GM18907 (cell line): ENCODE results near the gene SH3RF1.
"Not testable (repeated sequence)": the region's sequence is repeated elsewhere in the genome, so short reads cannot be mapped to it uniquely, and the experiment has no call there.

Experiments
- ATAC-seq: cut with Tn5 transposase; IDR thresholded peaks from one replicate; pipeline ENCODE4 v1.9.1; 2021; ENCODE audit warnings: mild to moderate bottlenecking, moderate library complexity; ENCODE audit not compliant: unreplicated experiment

Gene SH3RF1

DNA sequence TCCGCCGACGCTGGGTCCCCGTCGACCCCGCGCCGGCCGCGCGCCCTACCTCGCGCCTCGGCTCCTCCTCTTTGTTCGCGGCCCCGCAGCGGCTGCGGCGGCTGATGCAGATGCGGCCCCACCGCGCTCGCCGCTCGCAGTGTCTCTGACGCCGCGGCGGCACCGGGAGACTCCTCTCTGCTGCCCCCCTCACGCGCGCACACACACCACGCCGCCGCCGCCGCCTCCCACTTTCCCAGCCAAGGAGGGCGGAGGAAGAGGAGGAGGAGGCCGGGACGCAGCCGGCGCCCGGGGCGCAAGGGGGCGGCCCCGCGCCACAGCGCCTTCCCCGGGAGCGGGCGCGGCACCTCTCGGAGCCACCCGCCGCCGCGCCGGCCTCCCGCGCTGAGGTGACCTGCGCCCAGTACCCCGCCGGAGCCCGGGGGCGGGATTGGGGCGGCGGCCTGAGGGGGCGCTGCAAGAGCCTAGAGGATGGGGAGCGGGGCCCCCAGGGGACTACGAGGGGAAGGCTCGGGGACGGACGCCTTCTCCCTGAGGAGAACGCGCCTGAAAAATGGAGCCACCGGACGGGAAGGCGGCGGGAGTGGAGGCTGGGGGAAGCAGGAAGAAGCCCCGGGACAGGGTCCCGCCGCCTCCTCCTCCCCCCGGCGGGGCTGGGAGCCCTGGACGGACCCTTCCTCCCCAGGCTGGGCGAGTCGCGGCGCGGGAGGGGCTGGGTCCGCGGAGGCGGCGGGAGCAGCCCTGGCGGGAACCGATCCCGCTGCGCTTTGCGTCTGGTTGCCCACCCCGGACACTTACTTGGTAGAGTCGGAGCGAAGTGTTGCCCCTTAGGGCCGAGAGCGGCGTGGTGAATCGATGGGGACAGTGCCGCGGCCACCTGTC, at the start of gene SH3RF1:
TSS of gene SH3RF1 (minus strand) at position 147 of the 882 bp plus-strand sequence. CDS start 1,744 bp downstream, outside the sequence.
- ATAC-seq: peak; percentile 72

- no peak for ATAC-seq
Observed at GRCh38 chr4:169315530-169316343, 45.0 kb upstream of the SH3RF1 start.

GRCh38 chr4:169314906-169315305, 44.1 kb upstream of the SH3RF1 start:
- ATAC-seq: no peak

GRCh38 chr4:169313732-169314131, 43.0 kb upstream of the SH3RF1 start:
- no peak for ATAC-seq

GRCh38 chr4:169312690-169313422, 42.1 kb upstream of the SH3RF1 start:
- ATAC-seq: no peak

DNA sequence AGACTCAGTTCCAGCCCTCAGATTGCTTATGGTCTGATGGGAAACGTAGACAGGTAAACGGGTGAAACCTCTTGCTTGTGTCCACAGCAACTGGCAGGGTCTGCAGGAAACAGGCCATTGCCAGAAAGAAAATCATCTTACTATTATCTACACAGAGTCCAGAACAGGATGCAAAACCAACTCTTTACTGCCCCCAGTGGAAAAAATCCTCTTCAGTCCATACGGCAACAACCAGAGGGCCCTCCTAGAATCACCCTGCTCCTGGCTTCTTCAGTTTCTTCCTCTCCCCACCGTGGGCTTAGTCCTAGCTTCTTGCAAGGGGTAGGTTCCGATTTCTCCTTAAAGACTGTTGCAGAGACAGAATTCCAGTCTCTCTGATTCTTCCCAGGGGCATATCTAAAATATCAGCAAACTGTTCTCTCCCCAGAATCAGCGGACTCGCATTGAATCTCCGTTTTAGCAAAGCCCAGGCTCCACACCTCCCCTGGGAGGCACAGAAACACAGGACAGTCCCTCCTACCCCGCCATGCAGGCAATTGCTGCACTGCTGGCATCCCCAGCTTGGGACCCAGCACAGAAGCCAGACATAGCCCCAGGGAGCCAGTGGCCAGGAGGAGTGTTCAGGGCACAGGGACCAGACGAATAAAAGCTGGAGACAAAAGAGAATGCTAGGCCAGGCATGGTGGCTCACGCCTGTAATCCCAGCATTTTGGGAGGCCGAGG, 41.0 kb upstream of the SH3RF1 start:
- ATAC-seq: peak; percentile 87

DNA sequence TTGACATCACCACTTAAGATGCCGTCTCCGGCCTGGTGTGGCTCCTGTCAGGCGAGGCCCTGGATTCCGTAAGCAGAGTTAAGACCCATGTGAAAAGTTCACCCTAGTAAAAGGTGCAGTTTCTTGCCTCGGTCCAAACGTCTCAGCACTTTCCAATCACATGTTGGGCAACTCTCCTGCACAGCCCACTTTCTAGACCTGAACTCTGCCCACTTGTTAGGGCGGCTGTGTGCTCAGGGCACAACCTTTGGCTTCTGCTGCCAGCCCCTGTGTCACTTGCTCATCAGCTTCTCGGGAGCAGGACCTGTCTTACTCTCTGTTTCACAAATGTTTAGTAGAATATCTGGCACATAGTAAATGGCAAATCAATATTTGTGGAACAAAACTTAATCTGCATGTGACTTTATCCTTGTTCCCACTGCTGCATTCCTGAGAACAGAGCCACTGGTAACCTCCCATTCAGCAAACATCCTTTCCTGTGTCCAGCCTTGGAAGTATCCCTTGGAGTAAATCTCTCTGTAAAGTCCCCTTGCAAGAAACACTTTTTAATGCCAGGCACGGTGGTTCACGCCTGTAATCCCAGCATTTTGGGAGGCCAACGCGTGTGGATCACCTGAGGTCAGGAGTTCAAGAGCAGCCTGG, 38.7 kb upstream of the SH3RF1 start:
- ATAC-seq: no peak

- no peak for ATAC-seq
Observed at GRCh38 chr4:169307576-169307975, 36.8 kb upstream of the SH3RF1 start.

DNA sequence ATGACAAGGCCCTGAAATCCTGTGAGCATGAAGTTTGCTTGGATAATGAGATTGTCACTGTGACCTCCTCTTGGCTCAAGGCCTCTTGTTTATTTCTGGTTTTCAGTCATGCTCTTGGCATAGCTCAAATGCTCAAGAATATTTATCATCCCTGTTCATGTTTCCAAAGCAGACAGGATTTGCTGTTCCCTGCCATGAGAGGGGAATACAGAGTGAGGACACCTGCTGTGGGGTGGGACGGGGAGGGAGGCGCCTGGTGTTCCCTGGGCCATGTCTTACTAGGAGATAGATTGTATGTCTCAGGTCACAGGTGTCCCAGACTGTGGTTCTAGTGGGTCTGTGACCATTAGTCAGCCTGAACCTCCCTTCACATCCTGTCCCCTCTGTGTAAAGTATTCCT, 34.9 kb upstream of the SH3RF1 start:
- no peak for ATAC-seq

DNA sequence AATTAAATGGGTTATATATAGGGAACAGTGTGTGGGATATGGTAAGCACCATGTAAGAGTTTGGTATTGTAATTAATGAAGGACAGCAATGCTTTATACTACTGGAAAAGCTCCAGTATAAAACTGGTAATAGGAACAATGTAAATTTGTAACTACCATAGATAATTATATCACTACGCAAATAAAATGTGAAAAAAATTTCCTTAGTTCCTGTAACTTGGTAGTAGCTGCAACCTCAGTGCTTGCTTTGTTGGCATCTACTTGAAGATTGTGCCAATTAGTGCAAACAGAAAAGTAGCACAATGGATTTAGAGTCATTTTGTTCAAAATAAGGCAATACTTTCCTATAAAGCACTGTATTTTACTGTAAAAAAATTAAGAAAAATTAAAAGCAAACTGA, 34.4 kb upstream of the SH3RF1 start:
- ATAC-seq: no peak

DNA sequence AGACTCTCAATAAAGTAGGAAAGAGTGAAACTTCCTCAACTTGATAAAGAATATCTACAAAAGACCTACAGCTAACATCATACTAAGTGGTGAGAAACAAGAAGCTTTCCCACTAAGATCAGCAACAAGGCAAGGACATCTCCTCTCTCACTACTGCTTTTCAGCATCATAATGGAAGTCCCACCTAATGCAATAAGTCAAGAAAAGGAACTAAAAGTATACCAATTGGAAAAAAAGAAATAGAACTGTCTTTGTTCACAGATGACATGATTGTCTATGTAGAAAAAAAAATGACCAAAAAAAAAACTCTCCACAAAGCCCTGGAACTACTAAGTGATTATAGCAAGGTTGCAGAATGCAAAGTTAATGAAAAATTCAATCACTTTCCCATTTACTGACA, 25.1 kb upstream of the SH3RF1 start:
- ATAC-seq: no peak

- ATAC-seq: peak; percentile 93
Observed at GRCh38 chr4:169293343-169294176, 22.8 kb upstream of the SH3RF1 start.

DNA sequence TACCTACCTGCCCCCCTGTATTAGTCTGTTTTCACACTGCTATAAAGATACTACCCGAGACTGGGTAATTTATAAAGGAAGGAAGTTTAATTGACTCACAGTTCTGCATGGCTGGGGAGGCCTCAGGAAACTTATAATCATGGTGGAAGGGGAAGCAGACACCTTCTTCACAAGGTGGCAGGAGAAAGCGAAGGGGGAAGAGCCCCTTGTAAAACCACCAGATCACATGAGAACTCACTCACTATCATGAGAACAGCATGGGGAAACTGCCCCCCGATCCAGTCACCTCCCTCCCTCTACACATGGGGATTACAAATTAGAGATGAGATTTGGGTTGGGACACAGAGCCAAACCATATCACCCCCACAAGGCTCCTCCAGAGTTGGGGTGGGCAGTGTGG, 17.2 kb upstream of the SH3RF1 start:
- ATAC-seq: not testable (repeated sequence)

DNA sequence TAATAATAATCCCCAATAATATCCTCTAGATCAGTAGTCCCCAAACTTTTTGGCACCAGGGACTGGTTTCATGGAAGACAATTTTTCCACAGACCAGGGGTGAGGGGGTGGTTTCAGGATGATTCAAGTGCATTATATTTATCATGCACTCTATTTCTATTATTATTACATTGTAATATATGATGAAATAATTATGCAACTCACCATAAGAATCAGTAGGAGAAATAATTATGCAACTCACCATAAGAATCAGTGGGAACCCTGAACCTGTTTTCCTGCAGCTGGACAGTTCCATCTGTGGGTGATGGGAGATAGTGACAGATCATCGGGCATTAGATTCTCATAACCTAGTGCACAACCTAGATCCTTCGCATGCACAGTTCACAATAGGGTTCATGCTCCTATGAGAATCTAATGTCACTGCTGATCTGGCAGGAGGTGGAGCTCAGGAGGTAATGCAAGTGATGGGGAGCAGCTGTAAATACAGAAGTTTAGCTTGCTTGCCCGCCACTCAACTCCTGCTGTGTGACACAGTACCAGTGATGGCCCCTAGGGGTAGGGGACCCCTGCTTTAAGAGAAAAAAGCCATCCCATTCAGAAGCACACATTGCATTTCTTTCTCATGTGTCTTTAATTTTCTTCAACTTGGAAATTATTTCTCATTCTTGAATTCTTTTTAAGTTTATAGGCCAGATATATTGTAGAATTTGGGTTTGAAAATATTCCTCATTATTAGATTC, 16.0 kb upstream of the SH3RF1 start:
- ATAC-seq: peak; percentile 62

GRCh38 chr4:169283114-169283509, 12.4 kb upstream of the SH3RF1 start:
- ATAC-seq: no peak

- no peak for ATAC-seq
Observed at GRCh38 chr4:169282429-169283113, 11.8 kb upstream of the SH3RF1 start.

- ATAC-seq: no peak
Observed at GRCh38 chr4:169279108-169279507, 8.4 kb upstream of the SH3RF1 start.

- ATAC-seq: no peak
Observed at GRCh38 chr4:169278624-169279023, 7.9 kb upstream of the SH3RF1 start.
